Gastroesophageal sphincter (tissue), 3 donors: Measurements from ENCODE around the gene TLE3.

Experiments used
- CTCF ChIP-seq, 4 experiments: fragments of 200-600 bp in 2 of 4; fragments of 450-650 bp in 2 of 4; sonication (generic) in 1 of 4; IDR thresholded peaks; one replicate each; pipeline ENCODE4 v1.5.1; 2017 to 2019; ENCODE audit warnings: antibody characterized with exemption in 4 of 4, mild to moderate bottlenecking in 2 of 4, moderate library complexity in 2 of 4
- POLR2A ChIP-seq, 2 donors: fragments of 450-650 bp; IDR thresholded peaks; one replicate each; pipeline ENCODE4 v1.6.1; 2017; ENCODE audit warnings: antibody characterized with exemption in 2 of 2, mild to moderate bottlenecking in 2 of 2, moderate library complexity in 1 of 2

DNA sequence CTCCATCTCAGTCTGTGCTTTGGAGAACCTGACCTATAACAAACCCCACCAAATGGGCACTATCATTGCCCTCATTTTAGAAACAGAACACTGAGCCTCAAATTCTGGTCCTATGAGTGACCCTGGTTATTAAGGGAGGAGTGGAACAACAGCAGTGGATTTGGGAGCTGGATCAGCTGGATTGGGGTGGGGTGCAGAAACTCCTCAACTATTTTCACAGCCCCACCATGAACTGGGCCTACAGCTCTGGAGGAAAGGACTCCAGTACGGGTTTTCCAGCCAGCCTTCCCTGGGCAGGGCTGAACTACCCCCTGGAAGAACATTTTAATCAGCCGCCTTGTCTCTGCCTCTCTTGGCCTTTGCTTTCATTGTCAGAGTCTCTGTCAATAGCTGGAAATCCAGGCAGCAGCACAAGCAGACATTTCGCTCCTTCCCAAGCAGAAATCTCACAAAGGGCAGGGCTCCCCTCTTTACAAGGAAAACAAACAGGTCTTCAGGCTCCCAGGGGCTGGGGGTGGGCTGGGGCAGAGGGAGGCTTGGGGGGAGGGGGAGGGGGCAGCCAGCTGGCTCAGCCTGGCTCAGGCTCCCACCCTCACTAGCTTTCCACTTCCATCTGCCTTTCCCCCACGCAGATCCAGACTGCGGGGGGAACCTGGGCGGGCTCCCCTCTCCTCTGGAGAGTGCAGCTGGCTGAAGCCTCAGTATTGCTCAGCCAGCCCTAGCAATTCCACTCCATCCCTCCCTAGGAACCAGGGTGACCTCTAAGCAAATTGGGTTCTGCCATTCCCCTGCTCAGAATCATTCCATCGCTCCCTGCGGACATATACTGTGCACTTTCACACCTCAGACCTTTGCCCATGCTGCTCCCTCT is 13.7 kb upstream of the TLE3 start:
- TF ChIP-seq POLR2A (IDR thresholded peaks at IDR 0.05), result no peak
- TF ChIP-seq CTCF (IDR thresholded peaks at IDR 0.05), result no peak
